Measurements from ENCODE around the gene TTYH1. TPM values are rescaled to one million over a fixed set of nuclear protein-coding genes. Genes with fewer than 3 reads are reported as not detected.

Gene TTYH1
- total RNA-seq, 4 donors from 2014 or later: 0.19 TPM; not detected in 3

DNA sequence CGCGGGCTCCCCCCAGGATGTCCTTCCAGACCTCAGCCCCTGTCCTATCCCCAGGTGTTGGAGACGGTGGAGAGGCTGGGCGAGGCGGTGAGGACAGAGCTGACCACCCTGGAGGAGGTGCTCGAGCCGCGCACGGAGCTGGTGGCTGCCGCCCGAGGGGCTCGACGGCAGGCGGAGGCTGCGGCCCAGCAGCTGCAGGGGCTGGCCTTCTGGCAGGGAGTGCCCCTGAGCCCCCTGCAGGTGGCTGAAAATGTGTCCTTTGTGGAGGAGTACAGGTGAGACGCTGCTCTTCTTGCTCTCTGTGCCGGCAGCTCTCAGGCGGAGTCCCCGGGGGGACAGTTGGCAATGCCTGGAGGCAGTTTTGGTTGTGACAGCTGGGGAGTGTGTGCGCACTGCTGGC, 6.9 kb downstream of the TTYH1 start:
- TF ChIP-seq, protein P1, sequence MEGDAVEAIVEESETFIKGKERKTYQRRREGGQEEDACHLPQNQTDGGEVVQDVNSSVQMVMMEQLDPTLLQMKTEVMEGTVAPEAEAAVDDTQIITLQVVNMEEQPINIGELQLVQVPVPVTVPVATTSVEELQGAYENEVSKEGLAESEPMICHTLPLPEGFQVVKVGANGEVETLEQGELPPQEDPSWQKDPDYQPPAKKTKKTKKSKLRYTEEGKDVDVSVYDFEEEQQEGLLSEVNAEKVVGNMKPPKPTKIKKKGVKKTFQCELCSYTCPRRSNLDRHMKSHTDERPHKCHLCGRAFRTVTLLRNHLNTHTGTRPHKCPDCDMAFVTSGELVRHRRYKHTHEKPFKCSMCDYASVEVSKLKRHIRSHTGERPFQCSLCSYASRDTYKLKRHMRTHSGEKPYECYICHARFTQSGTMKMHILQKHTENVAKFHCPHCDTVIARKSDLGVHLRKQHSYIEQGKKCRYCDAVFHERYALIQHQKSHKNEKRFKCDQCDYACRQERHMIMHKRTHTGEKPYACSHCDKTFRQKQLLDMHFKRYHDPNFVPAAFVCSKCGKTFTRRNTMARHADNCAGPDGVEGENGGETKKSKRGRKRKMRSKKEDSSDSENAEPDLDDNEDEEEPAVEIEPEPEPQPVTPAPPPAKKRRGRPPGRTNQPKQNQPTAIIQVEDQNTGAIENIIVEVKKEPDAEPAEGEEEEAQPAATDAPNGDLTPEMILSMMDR (IDR thresholded peaks at IDR 0.05; ENCODE audit: low read depth): no peak

DNA sequence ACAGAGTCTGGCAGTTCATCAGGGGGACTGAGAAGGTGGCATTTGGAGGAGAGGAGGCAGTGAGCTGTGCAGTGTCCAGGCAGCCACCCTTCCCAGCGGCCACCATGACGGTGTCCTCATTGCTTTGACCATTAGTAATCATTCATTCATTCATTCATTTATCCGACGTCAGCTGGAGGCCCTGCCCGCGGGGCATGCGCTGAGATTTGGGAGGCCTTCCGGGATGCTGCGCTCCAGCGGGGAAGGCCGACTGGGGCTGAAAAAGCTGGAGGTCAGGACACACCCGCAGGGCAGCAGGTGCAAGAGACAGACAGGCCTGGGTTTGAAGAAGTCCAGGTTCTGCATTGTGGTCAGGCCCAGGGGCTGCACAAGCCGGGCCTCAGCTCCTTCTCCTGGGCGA, 8.9 kb downstream of the TTYH1 start:
- TF ChIP-seq, protein P1 (IDR thresholded peaks at IDR 0.05; ENCODE audit: low read depth): no peak

DNA sequence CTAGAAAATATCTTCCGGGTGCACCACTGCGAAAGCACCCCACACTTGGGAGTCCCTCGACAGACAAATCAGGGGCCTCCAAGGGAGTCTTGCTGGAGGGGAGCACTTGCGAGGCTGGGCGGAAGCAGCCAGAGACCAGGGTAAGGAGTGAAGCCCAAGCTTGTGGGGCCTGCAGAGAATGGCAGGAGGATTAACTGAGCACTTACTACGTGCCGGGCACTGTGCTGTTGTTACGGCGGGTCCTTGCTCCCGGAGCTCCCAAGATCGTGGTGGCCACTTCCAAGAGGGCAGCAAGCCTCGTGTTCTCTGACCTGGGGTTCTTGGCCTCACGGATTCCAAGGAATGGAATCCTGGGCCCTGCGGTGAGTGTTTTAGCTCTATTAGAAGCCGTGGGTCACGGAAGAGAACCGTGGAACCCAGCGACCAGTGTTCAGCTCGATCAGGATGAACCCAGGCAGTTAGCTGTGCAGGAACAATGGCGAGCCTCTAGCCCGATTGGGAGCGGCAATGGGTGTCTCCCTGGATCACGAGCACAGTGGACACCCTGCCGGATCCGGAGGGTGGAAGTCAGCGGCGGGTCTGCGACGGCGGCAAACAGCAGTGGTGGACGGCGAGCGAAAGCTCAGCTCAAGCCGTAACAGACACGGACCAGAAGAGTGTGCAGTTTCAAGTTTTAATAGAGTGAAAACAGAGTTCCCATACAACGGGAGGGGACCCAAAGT, 9.6 kb downstream of the TTYH1 start:
- TF ChIP-seq, protein P1 (IDR thresholded peaks at IDR 0.05; ENCODE audit: low read depth): no peak

DNA sequence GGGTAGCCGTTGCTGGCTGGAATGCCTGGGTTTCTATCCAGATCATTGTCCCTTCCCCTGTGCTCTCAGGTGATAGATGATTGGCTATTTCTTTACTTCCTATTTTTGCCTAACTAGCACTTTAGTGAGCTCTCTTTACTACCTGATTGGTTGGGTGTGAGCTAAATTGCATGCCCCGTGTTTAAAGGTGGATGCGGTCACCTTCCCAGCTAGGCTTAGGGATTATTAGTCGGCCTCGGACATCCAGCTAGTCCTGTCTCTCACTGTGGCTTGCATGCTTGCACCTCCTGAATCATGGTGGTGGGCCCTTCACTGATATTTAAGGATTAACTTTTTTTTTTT, 10.1 kb downstream of the TTYH1 start:
- TF ChIP-seq, protein P1 (IDR thresholded peaks at IDR 0.05; ENCODE audit: low read depth): no peak

DNA sequence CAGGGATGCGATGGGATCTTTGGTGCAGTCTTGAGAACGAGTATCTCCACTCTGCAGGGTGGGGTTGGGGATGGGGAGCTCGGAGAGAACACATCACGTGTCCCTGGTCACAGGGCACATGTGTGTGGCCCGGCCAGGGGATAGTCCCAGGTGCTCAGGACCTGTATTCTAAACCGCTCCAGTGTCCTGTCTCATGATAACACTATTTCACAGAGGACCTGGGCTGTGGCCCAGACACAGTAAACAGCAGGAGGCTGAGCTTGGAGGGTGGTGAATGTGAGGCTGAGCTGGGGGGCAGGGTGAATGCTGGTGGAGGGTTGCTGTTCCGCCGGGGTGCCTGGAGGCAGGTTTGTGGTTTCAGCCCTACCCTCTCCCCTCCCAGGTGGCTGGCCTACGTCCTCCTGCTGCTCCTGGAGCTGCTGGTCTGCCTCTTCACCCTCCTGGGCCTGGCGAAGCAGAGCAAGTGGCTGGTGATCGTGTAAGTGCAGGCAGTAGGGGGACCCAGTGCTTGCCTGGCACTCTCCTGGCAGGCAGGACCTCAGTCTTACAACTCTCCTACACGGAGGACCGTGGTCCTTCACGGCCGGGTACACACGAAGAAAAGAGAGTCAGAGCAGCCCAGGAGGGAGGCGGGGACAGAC, 11.1 kb downstream of the TTYH1 start:
- TF ChIP-seq, protein P1 (IDR thresholded peaks at IDR 0.05; ENCODE audit: low read depth): no peak

DNA sequence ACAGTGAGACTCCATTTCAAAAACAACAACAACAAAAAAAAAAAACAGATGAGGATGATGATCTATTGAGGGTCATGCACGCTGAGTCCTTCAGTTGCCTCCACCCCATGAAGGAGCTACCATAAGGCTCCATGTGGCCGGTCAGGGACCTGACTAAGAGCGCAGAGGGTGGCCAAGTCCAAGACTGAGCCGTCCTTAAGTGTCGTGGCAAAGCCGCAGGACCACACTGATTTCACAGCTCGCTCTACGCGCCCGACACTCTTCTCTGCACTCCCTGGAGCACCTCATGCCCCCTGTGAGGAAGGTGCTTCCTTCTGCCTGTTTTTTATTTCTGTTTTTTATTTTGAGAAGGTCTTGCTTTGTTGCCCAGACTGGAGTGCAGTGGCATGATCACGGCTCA, 12.3 kb downstream of the TTYH1 start:
- TF ChIP-seq, protein P1 (IDR thresholded peaks at IDR 0.05; ENCODE audit: low read depth): no peak

DNA sequence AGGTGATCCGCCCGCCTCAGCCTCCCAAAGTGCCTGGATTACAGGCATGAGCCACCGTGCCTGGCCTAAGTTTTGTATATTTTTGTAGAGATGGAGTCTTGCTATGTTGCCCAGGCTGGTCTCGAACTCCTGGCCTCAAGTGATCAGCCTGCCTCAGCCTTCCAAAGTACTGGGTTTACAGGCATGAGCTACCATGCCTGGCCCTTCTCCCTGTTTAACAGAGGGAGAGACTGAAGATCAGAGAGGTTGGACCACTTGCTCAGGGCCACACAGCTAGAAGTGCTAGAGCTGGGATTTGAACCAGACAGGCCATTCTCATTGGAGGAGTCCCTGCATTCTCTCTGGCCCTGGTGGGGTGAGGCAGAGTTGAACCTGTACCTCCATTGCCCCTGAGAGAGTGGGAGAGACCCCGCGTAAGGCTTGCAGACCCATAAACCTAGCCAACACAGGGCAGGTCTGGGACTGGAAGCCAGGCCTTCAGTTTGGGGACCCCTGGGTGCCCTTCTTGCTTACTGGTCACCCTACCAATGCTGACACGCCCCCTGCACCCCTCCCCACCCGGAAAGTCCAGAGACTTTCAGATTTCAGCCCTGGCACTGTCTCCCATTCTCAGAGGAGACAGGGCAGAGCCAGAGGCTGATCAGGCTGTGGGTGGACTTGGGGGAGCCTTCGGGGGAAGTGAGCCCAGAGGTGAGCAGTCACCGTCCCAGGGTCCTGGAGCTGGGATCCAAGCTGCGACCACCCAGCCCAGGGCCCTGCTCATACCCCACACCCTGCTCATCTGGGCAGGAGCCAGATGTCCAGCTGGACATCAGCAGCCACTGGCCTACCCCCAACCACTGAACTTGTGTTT, 13.3 kb downstream of the TTYH1 start:
- TF ChIP-seq, protein P1 (IDR thresholded peaks at IDR 0.05; ENCODE audit: low read depth): no peak

Data from subcutaneous adipose tissue (tissue), 4 donors.